ENCODE results near the gene PRDX6. TPM values are rescaled to one million over a fixed set of nuclear protein-coding genes. Genes with fewer than 3 reads are reported as not detected.
"Not testable (repeated sequence)": the region's sequence is repeated elsewhere in the genome, so short reads cannot be mapped to it uniquely, and the experiment has no call there.

The PRDX6 gene
- total RNA-seq, 1 donor: 140 TPM

DNA sequence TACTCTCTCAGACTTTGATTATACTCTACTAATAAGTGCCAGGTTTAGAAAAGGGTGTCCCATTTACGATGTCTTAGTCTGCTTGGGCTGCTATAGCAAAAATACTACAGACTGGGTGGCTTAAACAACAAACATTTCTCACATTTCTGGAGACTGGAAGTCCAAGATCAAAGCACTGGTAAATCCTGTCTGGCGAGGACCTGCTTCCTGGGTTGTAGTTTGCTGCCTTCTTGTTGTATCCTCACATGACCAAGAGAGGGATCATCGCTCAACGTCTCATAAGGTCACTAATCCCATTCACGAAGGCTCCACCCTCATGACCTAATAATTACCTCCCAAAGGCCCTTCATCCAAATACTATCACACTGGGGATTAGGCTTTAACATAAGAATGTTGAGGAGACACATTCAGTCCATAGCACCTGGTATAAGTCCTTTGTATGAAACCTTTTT lies 12.0 kb downstream of the PRDX6 start:
- H3K4me2 ChIP-seq (ENCODE audit: insufficient read depth, low read length): no peak overlapping the region
- no peak for DNase-seq (ENCODE audit: insufficient read length, low spot score, missing footprints)
- H3K79me2 ChIP-seq (ENCODE audit: insufficient read depth, low read length): no peaks in the 10 kb centered on the region
- no peak overlapping the region for H3K27ac ChIP-seq (ENCODE audit: low read depth, low read length)
- H3K36me3 ChIP-seq (ENCODE audit: insufficient read depth, low read length): peaks cover 52% of the 10 kb centered on the region
- H3K4me1 ChIP-seq (ENCODE audit: insufficient read depth, low read length): no peaks in the 10 kb centered on the region
- no peaks in the 10 kb centered on the region for H3K9me3 ChIP-seq (ENCODE audit: low read depth, low read length)
- no peaks in the 10 kb centered on the region for H4K20me1 ChIP-seq (ENCODE audit: insufficient read depth, low read length)
- H2AFZ ChIP-seq (ENCODE audit: low read length): no peak overlapping the region
- no peak overlapping the region for H3K4me3 ChIP-seq (ENCODE audit: insufficient read depth, low read length)
- H3K27me3 ChIP-seq (ENCODE audit: insufficient read depth, low read length): no peaks in the 10 kb centered on the region
- TF ChIP-seq, protein P1, sequence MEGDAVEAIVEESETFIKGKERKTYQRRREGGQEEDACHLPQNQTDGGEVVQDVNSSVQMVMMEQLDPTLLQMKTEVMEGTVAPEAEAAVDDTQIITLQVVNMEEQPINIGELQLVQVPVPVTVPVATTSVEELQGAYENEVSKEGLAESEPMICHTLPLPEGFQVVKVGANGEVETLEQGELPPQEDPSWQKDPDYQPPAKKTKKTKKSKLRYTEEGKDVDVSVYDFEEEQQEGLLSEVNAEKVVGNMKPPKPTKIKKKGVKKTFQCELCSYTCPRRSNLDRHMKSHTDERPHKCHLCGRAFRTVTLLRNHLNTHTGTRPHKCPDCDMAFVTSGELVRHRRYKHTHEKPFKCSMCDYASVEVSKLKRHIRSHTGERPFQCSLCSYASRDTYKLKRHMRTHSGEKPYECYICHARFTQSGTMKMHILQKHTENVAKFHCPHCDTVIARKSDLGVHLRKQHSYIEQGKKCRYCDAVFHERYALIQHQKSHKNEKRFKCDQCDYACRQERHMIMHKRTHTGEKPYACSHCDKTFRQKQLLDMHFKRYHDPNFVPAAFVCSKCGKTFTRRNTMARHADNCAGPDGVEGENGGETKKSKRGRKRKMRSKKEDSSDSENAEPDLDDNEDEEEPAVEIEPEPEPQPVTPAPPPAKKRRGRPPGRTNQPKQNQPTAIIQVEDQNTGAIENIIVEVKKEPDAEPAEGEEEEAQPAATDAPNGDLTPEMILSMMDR (IDR thresholded peaks at IDR 0.05; ENCODE audit: extremely low read depth, low read depth, low read length): no peak

DNA sequence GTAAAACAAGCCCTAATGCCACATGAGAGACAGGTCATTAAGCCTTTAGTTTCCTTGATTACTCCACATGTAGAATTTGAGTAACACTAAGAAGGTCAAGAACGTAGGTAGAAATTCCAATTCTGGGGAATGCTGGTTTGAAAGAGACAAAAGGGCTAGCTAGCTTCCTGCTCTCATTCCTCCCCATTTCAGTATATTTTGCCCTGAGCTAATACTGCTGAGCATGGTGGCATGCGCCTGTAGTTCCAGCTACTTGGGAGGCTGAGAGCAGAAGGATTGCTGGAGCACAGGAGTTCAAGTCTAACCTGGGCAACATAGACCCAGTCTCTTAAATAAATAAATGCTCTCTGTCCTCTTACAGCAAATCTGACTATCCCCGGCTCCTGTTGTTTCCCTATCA lies 12.8 kb downstream of the PRDX6 start:
- TF ChIP-seq, protein P1 (IDR thresholded peaks at IDR 0.05; ENCODE audit: extremely low read depth, low read depth, low read length): no peak
- Histone ChIP-seq H4K20me1 (ENCODE audit: insufficient read depth, low read length) (no peaks in the 10 kb centered on the region), H3K4me2 (ENCODE audit: insufficient read depth, low read length) (no peak overlapping the region), H3K4me3 (ENCODE audit: insufficient read depth, low read length) (no peak overlapping the region), H2AFZ (ENCODE audit: low read length) (no peak overlapping the region), H3K79me2 (ENCODE audit: insufficient read depth, low read length) (no peaks in the 10 kb centered on the region), H3K4me1 (ENCODE audit: insufficient read depth, low read length) (no peaks in the 10 kb centered on the region), H3K27ac (ENCODE audit: low read depth, low read length) (no peak overlapping the region), H3K27me3 (ENCODE audit: insufficient read depth, low read length) (no peaks in the 10 kb centered on the region), H3K36me3 (ENCODE audit: insufficient read depth, low read length) (peaks cover 45% of the 10 kb centered on the region), H3K9me3 (ENCODE audit: low read depth, low read length) (no peaks in the 10 kb centered on the region)
- no peak for DNase-seq (ENCODE audit: insufficient read length, low spot score, missing footprints)

DNA sequence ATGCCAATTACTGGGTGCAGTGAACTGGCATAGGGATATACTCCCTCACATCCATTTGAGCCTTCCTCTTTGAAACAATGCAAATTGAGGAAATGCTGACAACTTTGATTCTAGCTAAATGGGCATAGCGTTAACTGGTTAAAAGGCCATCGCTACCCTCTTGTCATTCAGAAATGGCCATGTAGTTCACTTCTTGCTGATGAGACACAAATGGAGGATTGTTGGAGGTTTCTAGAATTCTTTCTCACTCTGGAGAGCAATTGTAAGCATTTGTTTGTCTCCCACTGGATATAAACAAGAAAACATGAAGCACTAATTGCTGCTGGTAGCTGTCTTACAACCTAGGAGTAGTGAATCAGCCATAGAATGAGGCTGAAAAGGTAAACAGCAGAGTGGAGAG lies 14.4 kb downstream of the PRDX6 start:
- Histone ChIP-seq H3K36me3 (ENCODE audit: insufficient read depth, low read length) (peaks cover 29% of the 10 kb centered on the region), H3K4me3 (ENCODE audit: insufficient read depth, low read length) (no peak overlapping the region), H3K27me3 (ENCODE audit: insufficient read depth, low read length) (no peaks in the 10 kb centered on the region), H3K79me2 (ENCODE audit: insufficient read depth, low read length) (no peaks in the 10 kb centered on the region), H3K27ac (ENCODE audit: low read depth, low read length) (no peak overlapping the region), H2AFZ (ENCODE audit: low read length) (no peak overlapping the region), H3K9me3 (ENCODE audit: low read depth, low read length) (no peaks in the 10 kb centered on the region), H3K4me1 (ENCODE audit: insufficient read depth, low read length) (no peaks in the 10 kb centered on the region), H4K20me1 (ENCODE audit: insufficient read depth, low read length) (no peaks in the 10 kb centered on the region), H3K4me2 (ENCODE audit: insufficient read depth, low read length) (no peak overlapping the region)
- TF ChIP-seq, protein P1 (IDR thresholded peaks at IDR 0.05; ENCODE audit: extremely low read depth, low read depth, low read length): no peak
- DNase-seq (ENCODE audit: insufficient read length, low spot score, missing footprints): no peak

DNA sequence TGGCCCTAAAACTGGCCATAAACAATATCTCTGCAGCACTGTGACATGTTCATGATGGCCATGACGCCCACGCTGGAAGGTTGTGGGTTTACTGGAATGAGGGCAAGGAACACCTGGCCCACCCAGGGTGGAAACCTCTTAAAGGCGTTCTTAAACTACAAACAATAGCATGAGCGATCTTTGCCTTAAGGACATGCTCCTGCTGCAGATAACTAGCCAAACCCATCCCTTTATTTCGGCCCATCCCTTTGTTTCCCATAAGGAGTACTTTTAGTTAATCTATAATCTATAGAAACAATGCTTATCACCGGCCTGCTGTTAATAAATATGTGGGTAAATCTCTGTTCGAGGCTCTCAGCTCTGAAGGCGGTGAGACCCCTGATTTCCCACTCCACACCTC lies 16.0 kb downstream of the PRDX6 start:
- H3K27me3 ChIP-seq (ENCODE audit: insufficient read depth, low read length); H3K4me1 ChIP-seq (ENCODE audit: insufficient read depth, low read length); H3K4me2 ChIP-seq (ENCODE audit: insufficient read depth, low read length); H3K27ac ChIP-seq (ENCODE audit: low read depth, low read length); H4K20me1 ChIP-seq (ENCODE audit: insufficient read depth, low read length); DNase-seq (ENCODE audit: insufficient read length, low spot score, missing footprints); H3K4me3 ChIP-seq (ENCODE audit: insufficient read depth, low read length); H3K79me2 ChIP-seq (ENCODE audit: insufficient read depth, low read length); H2AFZ ChIP-seq (ENCODE audit: low read length); H3K9me3 ChIP-seq (ENCODE audit: low read depth, low read length): not testable (repeated sequence)
- H3K36me3 ChIP-seq (ENCODE audit: insufficient read depth, low read length): peaks cover 13% of the 10 kb centered on the region
